Measurements from ENCODE around the gene SRCIN1. TPM values are rescaled to one million over a fixed set of nuclear protein-coding genes. Genes with fewer than 3 reads are reported as not detected.
"Not testable (repeated sequence)": the region's sequence is repeated elsewhere in the genome, so short reads cannot be mapped to it uniquely, and the experiment has no call there.

Gene SRCIN1
- not detected in 2 replicates for total RNA-seq (2014; rRNA removed; shearing (Covaris generic))

DNA sequence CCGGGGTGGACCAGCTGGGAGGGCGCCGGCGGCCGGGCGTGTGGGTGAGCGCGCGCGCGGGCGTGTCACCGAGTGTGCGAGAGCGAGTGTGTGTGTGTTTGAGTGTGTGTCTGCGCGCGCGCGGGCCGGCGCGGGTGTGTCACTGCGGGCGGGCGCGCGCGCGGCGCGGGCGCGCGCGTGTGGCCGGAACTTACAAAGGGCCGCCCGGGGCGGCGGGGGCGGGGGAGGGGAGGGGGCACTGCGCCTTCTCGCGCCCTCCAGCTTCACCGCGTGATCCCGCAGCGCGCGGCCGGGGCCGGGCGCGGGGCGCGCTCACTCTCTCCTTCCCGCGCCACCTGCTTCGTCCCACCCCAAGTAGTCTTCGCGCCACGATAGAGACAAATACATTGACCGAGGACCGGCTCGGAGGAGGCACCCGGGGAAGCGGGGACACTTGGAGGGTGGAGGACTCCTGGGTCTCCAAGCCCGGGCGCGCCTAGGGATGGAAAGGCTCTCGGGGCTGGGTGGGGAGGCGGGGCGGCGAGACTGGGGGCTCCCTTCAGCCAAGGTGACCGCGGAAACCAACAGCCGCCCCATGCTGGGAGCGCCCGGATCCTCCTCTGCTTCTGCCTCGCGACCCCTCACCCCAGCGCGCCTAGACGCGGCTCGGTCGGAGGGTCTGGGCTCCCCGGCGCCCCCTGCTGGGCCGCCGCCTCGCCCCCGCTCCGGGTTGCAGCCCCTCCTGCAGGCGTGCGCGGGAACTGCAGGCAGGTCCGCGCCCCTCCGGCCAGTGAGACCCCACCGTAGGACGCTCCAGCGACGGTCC lies at the start of gene SRCIN1:
Gene SRCIN1 (minus strand): TSS at position 112 of the 805 bp plus-strand sequence. CDS start 247 bp downstream, outside the sequence.
- no peaks in the 10 kb centered on the region for H3K9me3 ChIP-seq (replicated peaks)
- H3K4me1 ChIP-seq (replicated peaks) = peaks cover 5% of the 10 kb centered on the region
- peak in 1 of 2 experiments; percentile 19 for DNase-seq (ENCODE audit: low read depth in 1 of 2, low spot score in 2 of 2)
- no peak within 1 kb of the TSS for H3K27ac ChIP-seq
- no peaks in the 10 kb centered on the region for H3K36me3 ChIP-seq
- H3K27me3 ChIP-seq (replicated peaks) = peaks cover 54% of the 10 kb centered on the region
- H3K4me3 ChIP-seq = peak within 1 kb of the TSS; percentile 30

- H3K27ac ChIP-seq = no peak overlapping the region
- peaks cover 17% of the 10 kb centered on the region; the same call in 1 of the 2 replicates for H3K27me3 ChIP-seq (replicated peaks)
- H3K36me3 ChIP-seq = no peaks in the 10 kb centered on the region
- no peak for DNase-seq (ENCODE audit: low read depth in 1 of 2, low spot score in 2 of 2)
- H3K4me1 ChIP-seq (replicated peaks) = no peaks in the 10 kb centered on the region
- no peaks in the 10 kb centered on the region for H3K9me3 ChIP-seq (replicated peaks)
- H3K4me3 ChIP-seq = no peak overlapping the region
These were observed 49.0 kb upstream of the SRCIN1 start for GRCh38 chr17:38654411-38655398.

- Histone ChIP-seq H3K9me3 (replicated peaks) (no peaks in the 10 kb centered on the region), H3K27ac (no peak overlapping the region), H3K4me1 (replicated peaks) (no peaks in the 10 kb centered on the region), H3K4me3 (no peak overlapping the region), H3K27me3 (replicated peaks) (peaks cover 17% of the 10 kb centered on the region; the same call in 1 of the 2 replicates), H3K36me3 (no peaks in the 10 kb centered on the region)
- DNase-seq (ENCODE audit: low read depth in 1 of 2, low spot score in 2 of 2) = no peak
These were observed 47.9 kb upstream of the SRCIN1 start for GRCh38 chr17:38653679-38654078.

DNA sequence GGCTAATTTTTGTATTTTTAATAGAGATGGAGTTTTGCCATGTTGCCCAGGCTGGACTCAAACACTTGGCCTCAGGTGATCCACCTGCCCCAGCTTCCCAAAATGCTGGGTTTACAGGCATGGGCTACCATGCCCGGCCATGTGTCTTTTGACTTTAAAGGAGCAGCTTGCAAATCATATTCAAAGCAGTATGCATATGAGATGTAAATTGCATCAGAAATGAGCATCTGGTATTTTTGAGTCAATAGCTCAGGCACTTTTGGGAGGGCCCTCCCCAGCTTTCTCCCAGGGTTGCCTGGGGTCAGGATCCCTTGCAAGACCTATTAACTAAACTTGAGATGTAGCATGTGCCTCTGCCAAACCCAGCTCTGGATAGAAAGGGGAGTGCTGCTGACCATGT lies 47.5 kb upstream of the SRCIN1 start:
- H3K27ac ChIP-seq = no peak overlapping the region
- H3K4me3 ChIP-seq = no peak overlapping the region
- H3K27me3 ChIP-seq (replicated peaks) = peaks cover 17% of the 10 kb centered on the region; the same call in 1 of the 2 replicates
- H3K36me3 ChIP-seq = no peaks in the 10 kb centered on the region
- no peaks in the 10 kb centered on the region for H3K9me3 ChIP-seq (replicated peaks)
- no peaks in the 10 kb centered on the region for H3K4me1 ChIP-seq (replicated peaks)
- no peak for DNase-seq (ENCODE audit: low read depth in 1 of 2, low spot score in 2 of 2)

DNA sequence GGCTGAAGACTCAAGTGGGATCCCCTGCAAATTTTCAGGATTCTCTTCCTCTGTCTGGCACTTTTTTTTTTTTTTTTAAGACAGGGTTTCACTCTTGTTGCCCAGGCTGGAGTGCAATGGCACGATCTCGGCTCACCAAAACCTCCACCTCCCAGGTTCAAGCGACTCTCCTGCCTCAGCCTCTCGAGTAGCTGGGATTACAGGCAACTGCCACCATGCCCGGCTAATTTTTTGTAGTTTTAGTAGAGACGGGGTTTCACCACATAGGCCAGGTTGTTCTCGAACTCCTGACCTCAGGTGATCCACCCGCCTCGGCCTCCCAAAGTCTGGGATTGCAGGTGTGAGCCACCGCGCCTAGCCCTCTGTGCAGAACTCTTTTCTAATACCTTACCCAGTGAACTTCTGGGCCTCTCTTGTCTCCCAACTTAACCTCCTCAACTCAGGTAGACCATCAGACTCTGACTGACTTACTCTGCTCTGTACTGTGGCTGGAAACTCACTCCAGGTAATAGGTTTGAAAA lies 45.0 kb upstream of the SRCIN1 start:
- not testable (repeated sequence) for H3K27ac ChIP-seq; DNase-seq (ENCODE audit: low read depth in 1 of 2, low spot score in 2 of 2)
- H3K27me3 ChIP-seq (replicated peaks) = peaks cover 21% of the 10 kb centered on the region; the same call in 1 of the 2 replicates

DNA sequence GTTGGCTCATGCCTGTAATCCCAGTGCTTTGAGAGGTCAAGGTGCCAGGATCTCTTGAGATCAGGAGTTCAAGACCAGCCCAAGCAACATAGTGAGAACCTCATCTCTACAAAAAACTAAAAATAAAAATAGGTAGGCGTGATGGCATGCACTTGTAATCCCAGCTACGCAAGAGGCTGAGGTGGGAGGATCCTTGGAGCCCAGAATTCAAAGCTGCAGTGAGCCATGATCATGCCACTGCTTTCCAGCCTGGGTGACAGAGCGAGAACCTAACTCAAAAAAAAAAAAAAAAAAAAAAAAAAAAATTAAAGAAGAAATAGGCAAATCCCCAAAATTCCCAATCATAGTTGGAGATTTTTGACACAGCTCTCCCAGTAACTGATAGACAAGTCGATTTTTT lies 32.2 kb upstream of the SRCIN1 start:
- Histone ChIP-seq H3K4me3 (no peak overlapping the region), H3K27ac (no peak overlapping the region), H3K9me3 (replicated peaks) (no peaks in the 10 kb centered on the region), H3K36me3 (no peaks in the 10 kb centered on the region), H3K27me3 (replicated peaks) (peaks cover 15% of the 10 kb centered on the region; the same call in 1 of the 2 replicates), H3K4me1 (replicated peaks) (no peaks in the 10 kb centered on the region)
- DNase-seq (ENCODE audit: low read depth in 1 of 2, low spot score in 2 of 2) = no peak

More for the DNA sequence above, 45.0 kb upstream of the SRCIN1 start:
- H3K36me3 ChIP-seq; H3K9me3 ChIP-seq (replicated peaks); H3K4me1 ChIP-seq (replicated peaks); H3K4me3 ChIP-seq: not testable (repeated sequence)

GRCh38 chr17:38636054-38636453 lies 30.3 kb upstream of the SRCIN1 start:
- H3K27ac ChIP-seq = no peak overlapping the region
- DNase-seq (ENCODE audit: low read depth in 1 of 2, low spot score in 2 of 2) = no peak
- H3K9me3 ChIP-seq (replicated peaks) = no peaks in the 10 kb centered on the region
- H3K4me1 ChIP-seq (replicated peaks) = no peaks in the 10 kb centered on the region
- H3K36me3 ChIP-seq = no peaks in the 10 kb centered on the region
- H3K27me3 ChIP-seq (replicated peaks) = peaks cover 7% of the 10 kb centered on the region; the same call in 1 of the 2 replicates
- H3K4me3 ChIP-seq = no peak overlapping the region

GRCh38 chr17:38632334-38632733 lies 26.6 kb upstream of the SRCIN1 start:
- Histone ChIP-seq H3K27ac (no peak overlapping the region), H3K9me3 (replicated peaks) (no peaks in the 10 kb centered on the region), H3K36me3 (no peaks in the 10 kb centered on the region), H3K4me1 (replicated peaks) (no peaks in the 10 kb centered on the region), H3K27me3 (replicated peaks) (no peaks in the 10 kb centered on the region), H3K4me3 (no peak overlapping the region)
- no peak for DNase-seq (ENCODE audit: low read depth in 1 of 2, low spot score in 2 of 2)

DNA sequence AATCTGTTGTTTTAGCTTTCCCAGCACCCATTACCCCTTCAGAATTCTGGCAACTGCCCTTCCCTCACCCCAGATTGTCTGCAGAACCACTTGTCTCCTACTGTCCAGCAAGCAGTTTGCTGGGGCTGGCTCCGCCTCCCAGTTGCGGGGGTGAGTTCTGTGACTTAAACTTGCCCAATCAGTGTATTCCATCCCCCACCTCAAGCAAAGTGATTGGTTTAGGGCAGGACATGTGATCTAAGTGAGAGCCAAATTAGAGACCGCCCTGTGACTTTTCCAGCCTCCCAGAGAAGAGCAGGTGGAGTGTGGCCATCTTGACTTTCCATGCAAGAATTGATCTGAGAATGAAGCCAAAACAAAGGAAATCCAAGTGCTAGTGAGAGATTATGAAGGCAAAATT lies 22.7 kb upstream of the SRCIN1 start:
- no peak overlapping the region for H3K27ac ChIP-seq
- no peaks in the 10 kb centered on the region for H3K36me3 ChIP-seq
- peaks cover 3% of the 10 kb centered on the region; the same call in 1 of the 2 replicates for H3K27me3 ChIP-seq (replicated peaks)
- H3K9me3 ChIP-seq (replicated peaks) = no peaks in the 10 kb centered on the region
- DNase-seq (ENCODE audit: low read depth in 1 of 2, low spot score in 2 of 2) = no peak
- H3K4me3 ChIP-seq = no peak overlapping the region
- no peaks in the 10 kb centered on the region for H3K4me1 ChIP-seq (replicated peaks)

- Histone ChIP-seq H3K27me3 (replicated peaks) (peaks cover 3% of the 10 kb centered on the region; the same call in 1 of the 2 replicates), H3K36me3 (no peaks in the 10 kb centered on the region), H3K9me3 (replicated peaks) (no peaks in the 10 kb centered on the region), H3K4me1 (replicated peaks) (no peaks in the 10 kb centered on the region), H3K4me3 (no peak overlapping the region), H3K27ac (no peak overlapping the region)
- DNase-seq (ENCODE audit: low read depth in 1 of 2, low spot score in 2 of 2) = no peak
These were observed 22.2 kb upstream of the SRCIN1 start for GRCh38 chr17:38627957-38628356.

DNA sequence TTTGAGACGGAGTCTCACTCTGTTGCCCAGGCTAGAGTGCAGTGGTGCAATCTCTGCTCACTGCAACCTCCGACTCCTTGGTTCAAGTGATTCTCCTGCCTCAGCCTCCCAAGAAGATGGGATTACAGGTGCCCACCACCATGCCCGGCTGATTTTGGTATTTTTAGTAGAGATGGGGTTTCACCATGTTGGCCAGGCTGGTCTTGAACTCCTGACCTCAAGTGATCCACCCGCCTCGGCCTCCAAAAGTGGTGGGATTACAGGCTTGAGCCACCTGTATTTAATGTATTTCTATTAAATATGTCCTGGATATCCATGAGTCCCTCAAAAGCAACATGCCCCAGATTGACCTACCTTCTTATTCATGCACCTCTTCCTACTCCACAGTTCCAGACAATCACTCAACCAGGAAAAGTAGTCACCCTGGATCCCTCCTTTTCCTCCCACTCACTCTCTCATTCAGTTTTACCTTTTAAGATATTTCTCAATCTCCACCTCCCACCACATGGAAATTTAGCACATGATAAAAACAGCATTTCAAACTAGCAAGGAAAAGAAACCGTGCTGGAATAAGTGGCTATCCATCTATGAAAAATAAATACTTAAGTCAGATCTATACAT lies 21.0 kb upstream of the SRCIN1 start:
- DNase-seq (ENCODE audit: low read depth in 1 of 2, low spot score in 2 of 2); H3K9me3 ChIP-seq (replicated peaks); H3K4me1 ChIP-seq (replicated peaks); H3K27ac ChIP-seq; H3K4me3 ChIP-seq; H3K27me3 ChIP-seq (replicated peaks); H3K36me3 ChIP-seq: not testable (repeated sequence)

DNA sequence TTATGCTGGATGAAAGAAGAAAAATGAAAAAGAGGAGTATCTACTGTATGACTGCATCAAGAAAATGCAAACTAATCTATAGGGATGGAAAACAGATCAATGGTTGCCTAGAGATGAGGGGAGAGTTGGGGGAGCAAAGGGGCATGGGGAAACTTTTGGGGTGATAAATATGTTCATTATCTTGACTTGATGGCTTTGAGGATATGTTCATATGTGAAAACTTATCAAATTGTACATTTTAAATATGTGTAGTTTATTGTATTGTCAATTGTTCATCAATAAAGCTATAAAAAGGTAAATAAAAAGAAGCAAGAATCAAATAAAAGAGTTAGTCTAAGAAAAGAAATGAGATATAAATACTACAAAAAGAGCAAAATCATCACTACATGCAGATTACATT lies 19.7 kb upstream of the SRCIN1 start:
- Histone ChIP-seq H3K36me3 (no peaks in the 10 kb centered on the region), H3K4me3 (no peak overlapping the region)

DNA sequence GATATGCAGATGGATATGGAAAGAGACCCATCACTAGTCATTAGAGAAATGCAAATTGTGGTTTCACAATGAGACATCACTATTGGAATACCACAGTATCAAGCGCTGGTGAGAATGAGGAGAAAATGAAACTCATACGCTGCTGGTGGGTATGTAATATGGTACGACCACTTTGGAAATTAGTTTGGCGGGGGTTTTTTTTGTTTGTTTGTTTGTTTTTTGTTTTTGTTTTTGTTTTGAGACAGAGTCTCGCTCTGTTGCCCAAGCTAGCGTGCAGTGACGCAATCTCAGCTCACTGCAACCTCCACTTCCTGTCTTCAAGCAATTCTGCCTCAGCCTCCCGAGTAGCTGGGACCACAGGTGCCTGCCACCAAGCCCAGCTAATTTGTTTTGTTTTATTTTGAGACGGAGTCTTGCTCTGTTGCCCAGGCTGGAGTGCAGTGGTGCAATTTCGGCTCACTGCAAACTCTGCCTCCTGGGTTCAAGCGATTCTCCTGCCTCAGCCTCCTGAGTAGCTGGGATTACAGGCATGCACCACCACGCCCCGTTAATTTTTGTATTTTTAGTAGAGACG lies 19.1 kb upstream of the SRCIN1 start:
- H3K4me1 ChIP-seq (replicated peaks); H3K9me3 ChIP-seq (replicated peaks); H3K4me3 ChIP-seq; DNase-seq (ENCODE audit: low read depth in 1 of 2, low spot score in 2 of 2); H3K36me3 ChIP-seq; H3K27ac ChIP-seq: not testable (repeated sequence)
- peaks cover 10% of the 10 kb centered on the region; the same call in 1 of the 2 replicates for H3K27me3 ChIP-seq (replicated peaks)

More for the DNA sequence above, 19.7 kb upstream of the SRCIN1 start:
- Histone ChIP-seq H3K4me1 (replicated peaks) (no peaks in the 10 kb centered on the region), H3K9me3 (replicated peaks) (no peaks in the 10 kb centered on the region), H3K27ac (no peak overlapping the region), H3K27me3 (replicated peaks) (peaks cover 9% of the 10 kb centered on the region; the same call in 1 of the 2 replicates)
- DNase-seq (ENCODE audit: low read depth in 1 of 2, low spot score in 2 of 2) = no peak
